ENCODE measurements around the gene OVCH1.
"Not testable (repeated sequence)": the region's sequence is repeated elsewhere in the genome, so short reads cannot be mapped to it uniquely, and the experiment has no call there.

OVCH1 gene

GRCh38 chr12:29492891-29493290, 4.6 kb downstream of the OVCH1 start:
- no peak for DNase-seq (ENCODE audit: low read depth in 2 of 2)

- DNase-seq (ENCODE audit: low read depth in 2 of 2) = no peak
These were observed 10.5 kb downstream of the OVCH1 start for GRCh38 chr12:29486972-29487371.

GRCh38 chr12:29463198-29463597, 34.3 kb downstream of the OVCH1 start:
- DNase-seq (ENCODE audit: low read depth in 2 of 2) = no peak

- DNase-seq (ENCODE audit: low read depth in 2 of 2) = no peak
These were observed 37.4 kb downstream of the OVCH1 start for GRCh38 chr12:29460082-29460481.

- DNase-seq (ENCODE audit: low read depth in 2 of 2) = no peak
These were observed 42.4 kb downstream of the OVCH1 start for GRCh38 chr12:29455087-29455486.

GRCh38 chr12:29451888-29452287, 45.6 kb downstream of the OVCH1 start:
- DNase-seq (ENCODE audit: low read depth in 2 of 2) = no peak

- DNase-seq (ENCODE audit: low read depth in 2 of 2) = no peak
These were observed 49.3 kb downstream of the OVCH1 start for GRCh38 chr12:29448157-29448556.

GRCh38 chr12:29447285-29447975, 50.1 kb downstream of the OVCH1 start:
- DNase-seq (ENCODE audit: low read depth in 2 of 2) = no peak

GRCh38 chr12:29439506-29439905, 58.0 kb downstream of the OVCH1 start:
- DNase-seq (ENCODE audit: low read depth in 2 of 2) = no peak

GRCh38 chr12:29438752-29439408, 58.6 kb downstream of the OVCH1 start:
- DNase-seq (ENCODE audit: low read depth in 2 of 2) = no peak

- DNase-seq (ENCODE audit: low read depth in 2 of 2) = no peak
These were observed 59.9 kb downstream of the OVCH1 start for GRCh38 chr12:29437575-29437974.

- not testable (repeated sequence) for DNase-seq (ENCODE audit: low read depth in 2 of 2)
These were observed 60.7 kb downstream of the OVCH1 start for GRCh38 chr12:29436815-29437214.

GRCh38 chr12:29431513-29431912, 66.0 kb downstream of the OVCH1 start:
- DNase-seq (ENCODE audit: low read depth in 2 of 2) = no peak

- no peak for DNase-seq (ENCODE audit: low read depth in 2 of 2)
These were observed 66.8 kb downstream of the OVCH1 start for GRCh38 chr12:29430716-29431044.

- no peak for DNase-seq (ENCODE audit: low read depth in 2 of 2)
These were observed 67.3 kb downstream of the OVCH1 start for GRCh38 chr12:29429999-29430715.

GRCh38 chr12:29428633-29429032, 68.9 kb downstream of the OVCH1 start:
- no peak for DNase-seq (ENCODE audit: low read depth in 2 of 2)

GRCh38 chr12:29427964-29428363, 69.5 kb downstream of the OVCH1 start:
- DNase-seq (ENCODE audit: low read depth in 2 of 2) = no peak

GRCh38 chr12:29426498-29426897, 71.0 kb downstream of the OVCH1 start:
- DNase-seq (ENCODE audit: low read depth in 2 of 2) = no peak

GRCh38 chr12:29425722-29426121, 71.8 kb downstream of the OVCH1 start:
- no peak for DNase-seq (ENCODE audit: low read depth in 2 of 2)

GRCh38 chr12:29416748-29417147, 80.7 kb downstream of the OVCH1 start:
- DNase-seq (ENCODE audit: low read depth in 2 of 2) = no peak

- no peak for DNase-seq (ENCODE audit: low read depth in 2 of 2)
These were observed 82.4 kb downstream of the OVCH1 start for GRCh38 chr12:29415111-29415510.

GRCh38 chr12:29414368-29414767, 83.1 kb downstream of the OVCH1 start:
- no peak for DNase-seq (ENCODE audit: low read depth in 2 of 2)

GRCh38 chr12:29405561-29405960, 91.9 kb downstream of the OVCH1 start:
- DNase-seq (ENCODE audit: low read depth in 2 of 2) = no peak
